IMR-90 (cell line): ENCODE results near the gene SV2C. TPM values are rescaled to one million over a fixed set of nuclear protein-coding genes. Genes with fewer than 3 reads are reported as not detected.

ENCODE experiments used
- ATAC-seq: fragments of 200-7000 bp; cut with Tn5 transposase; 2 replicates; pipeline ENCODE4 v1.9.1; 2020; ENCODE audit warnings: low read depth, mild to moderate bottlenecking, moderate library complexity
- BruUV-seq: library from RNA; stranded (reverse); fragments of 400-500 nt; replicated peaks from 2 replicates; lab custom pipeline; 2021; lab: Mats Ljungman, UMichigan
- CTCF ChIA-PET: fragments of 300-600 bp; formaldehyde crosslinking; extraction: SDS; loops from one replicate; lab custom pipeline; 2021; ENCODE audit warnings: antibody characterized with exemption; lab: Yijun Ruan, JAX
- POLR2A ChIA-PET: fragments of 300-600 bp; sonication (Branson Sonifier 250); formaldehyde crosslinking; loops from one replicate; lab custom pipeline; 2022; ENCODE audit warnings: antibody characterized with exemption; ENCODE audit not compliant: unreplicated experiment; lab: Charles Lee
- DNase-seq: peaks from one replicate; pipeline ENCODE4 v3.0.0; 2013
- H2AFZ ChIP-seq: replicated peaks from 2 replicates; pipeline ENCODE3; 2013; ENCODE audit warnings: low read length, mild to moderate bottlenecking; ENCODE audit not compliant: poor library complexity
- H2AK5ac ChIP-seq: 2 replicates; pipeline ENCODE4 v1.6.1; 2013; ENCODE audit warnings: low read depth, low read length, inconsistent platforms
- H2AK9ac ChIP-seq: replicated peaks from 2 replicates; pipeline ENCODE3; 2013; ENCODE audit warnings: mild to moderate bottlenecking, low read depth, low read length, moderate library complexity; ENCODE audit not compliant: poor library complexity
- H2BK120ac ChIP-seq: 2 replicates; pipeline ENCODE4 v1.6.1; 2013; ENCODE audit warnings: low read depth, low read length, inconsistent platforms
- H2BK15ac ChIP-seq: 3 replicates; pipeline ENCODE4 v1.6.1; 2013; ENCODE audit warnings: low read depth, low read length, inconsistent platforms
- H2BK20ac ChIP-seq: 2 replicates; pipeline ENCODE4 v1.6.1; 2013; ENCODE audit warnings: low read depth, mild to moderate bottlenecking, inconsistent platforms, low read length, moderate library complexity
- H2BK5ac ChIP-seq: 2 replicates; pipeline ENCODE4 v1.6.1; 2013; ENCODE audit warnings: mild to moderate bottlenecking, low read depth, low read length, inconsistent platforms; ENCODE audit not compliant: poor library complexity, severe bottlenecking
- H3K14ac ChIP-seq: replicated peaks from 2 replicates; pipeline ENCODE4 v1.6.1; 2013; ENCODE audit warnings: low read depth, low read length, inconsistent platforms
- H3K18ac ChIP-seq: 2 replicates; pipeline ENCODE4 v1.6.1; 2013; ENCODE audit warnings: low read depth, low read length, control low read depth
- H3K23ac ChIP-seq: 2 replicates; pipeline ENCODE4 v1.6.1; 2013; ENCODE audit warnings: low read depth, low read length, inconsistent platforms
- H3K27ac ChIP-seq: 2 replicates; pipeline ENCODE4 v1.5.1; 2013; ENCODE audit warnings: mild to moderate bottlenecking, control low read depth, low read length; ENCODE audit not compliant: insufficient read depth
- H3K27me3 ChIP-seq: 2 replicates; pipeline ENCODE4 v1.6.1; 2013; ENCODE audit warnings: low read length; ENCODE audit not compliant: control insufficient read depth, insufficient read depth
- H3K36me3 ChIP-seq: 2 replicates; pipeline ENCODE4 v1.6.1; 2013; ENCODE audit warnings: low read length, mixed read lengths; ENCODE audit not compliant: control insufficient read depth, insufficient read depth
- H3K4ac ChIP-seq: 2 replicates; pipeline ENCODE4 v1.6.1; 2013; ENCODE audit warnings: low read depth, low read length, inconsistent platforms
- H3K4me1 ChIP-seq: 2 replicates; pipeline ENCODE4 v1.6.1; 2013; ENCODE audit warnings: low read length, mixed read lengths; ENCODE audit not compliant: control insufficient read depth, insufficient read depth
- H3K4me2 ChIP-seq: 2 replicates; pipeline ENCODE4 v1.6.1; 2013; ENCODE audit warnings: low read depth, mild to moderate bottlenecking, control low read depth, low read length, moderate library complexity
- H3K4me3 ChIP-seq: 2 replicates; pipeline ENCODE4 v1.5.1; 2013; ENCODE audit warnings: low read depth, mild to moderate bottlenecking, control low read depth, low read length, moderate library complexity; ENCODE audit not compliant: insufficient read depth
- H3K56ac ChIP-seq: 2 replicates; pipeline ENCODE4 v1.6.1; 2013; ENCODE audit warnings: low read length, inconsistent platforms; ENCODE audit not compliant: insufficient read depth; ENCODE audit errors: extremely low read depth
- H3K79me1 ChIP-seq, 2 experiments: 2 replicates each; pipeline ENCODE4 v1.6.1; 2013; ENCODE audit warnings: low read length in 2 of 2, inconsistent platforms in 1 of 2, low read depth in 1 of 2
- H3K9ac ChIP-seq: 2 replicates; pipeline ENCODE4 v1.6.1; 2013; ENCODE audit warnings: low read depth, low read length, control low read depth
- H3K9me1 ChIP-seq: 2 replicates; pipeline ENCODE4 v1.6.1; 2013; ENCODE audit warnings: low read length, inconsistent platforms; ENCODE audit not compliant: insufficient read depth
- H3K9me3 ChIP-seq: 2 replicates; pipeline ENCODE4 v1.6.1; 2013; ENCODE audit warnings: low read length; ENCODE audit not compliant: control insufficient read depth, insufficient read depth
- H4K20me1 ChIP-seq: 2 replicates; pipeline ENCODE4 v1.6.1; 2013; ENCODE audit warnings: low read length, inconsistent platforms; ENCODE audit not compliant: insufficient read depth
- H4K5ac ChIP-seq: 2 replicates; pipeline ENCODE4 v1.6.1; 2013; ENCODE audit warnings: mild to moderate bottlenecking, low read depth, low read length, control low read depth
- H4K8ac ChIP-seq, 2 experiments: 2 replicates each; pipeline ENCODE4 v1.6.1; 2013; ENCODE audit warnings: low read depth in 2 of 2, low read length in 2 of 2, control low read depth in 1 of 2, inconsistent platforms in 1 of 2
- H4K91ac ChIP-seq: 2 replicates; pipeline ENCODE4 v1.6.1; 2013; ENCODE audit warnings: low read depth, low read length, inconsistent platforms; ENCODE audit not compliant: insufficient read depth
- BHLHE40 ChIP-seq: fragments of 150-350 bp; IDR thresholded peaks from 2 replicates; pipeline ENCODE4 v1.6.1; 2016; ENCODE audit warnings: mild to moderate bottlenecking, low read depth, low read length
- CEBPB ChIP-seq: IDR thresholded peaks from 2 replicates; pipeline ENCODE4 v1.6.1; 2012; ENCODE audit warnings: low read depth, low read length, improper control_type of control experiment
- CHD1 ChIP-seq: IDR thresholded peaks from 2 replicates; pipeline ENCODE4 v1.6.1; 2012; ENCODE audit warnings: low read depth, low read length, improper control_type of control experiment
- FOS ChIP-seq: fragments of 150-350 bp; IDR thresholded peaks from 2 replicates; pipeline ENCODE4 v1.6.1; 2016; ENCODE audit warnings: low read depth, low read length
- MAFK ChIP-seq: IDR thresholded peaks from 2 replicates; pipeline ENCODE4 v1.6.1; 2012; ENCODE audit warnings: low read depth, low read length, improper control_type of control experiment
- MAZ ChIP-seq: IDR thresholded peaks from 2 replicates; pipeline ENCODE4 v1.6.1; 2012; ENCODE audit warnings: low read depth, mild to moderate bottlenecking, low read length, improper control_type of control experiment, moderate library complexity, borderline replicate concordance
- MXI1 ChIP-seq: IDR thresholded peaks from 2 replicates; pipeline ENCODE4 v1.6.1; 2012; ENCODE audit warnings: low read depth, mild to moderate bottlenecking, low read length, moderate library complexity, borderline replicate concordance
- NFE2L2 ChIP-seq: fragments of 150-350 bp; IDR thresholded peaks from 2 replicates; pipeline ENCODE4 v1.6.1; 2016; ENCODE audit warnings: low read depth, mild to moderate bottlenecking, low read length
- POLR2A ChIP-seq: IDR thresholded peaks from 2 replicates; pipeline ENCODE4 v1.6.1; 2012; ENCODE audit warnings: mild to moderate bottlenecking, low read depth, low read length
- RAD21 ChIP-seq: IDR thresholded peaks from 2 replicates; pipeline ENCODE4 v1.6.1; 2012; ENCODE audit warnings: low read length, improper control_type of control experiment
- RCOR1 ChIP-seq: IDR thresholded peaks from 2 replicates; pipeline ENCODE4 v1.6.1; 2012; ENCODE audit warnings: mild to moderate bottlenecking, low read length, improper control_type of control experiment; ENCODE audit not compliant: insufficient replicate concordance
- RFX5 ChIP-seq: IDR thresholded peaks from 2 replicates; pipeline ENCODE4 v1.8.0; 2012; ENCODE audit warnings: low read depth, mild to moderate bottlenecking, low read length, moderate library complexity
- SMC3 ChIP-seq: fragments of 150-350 bp; IDR thresholded peaks from 2 replicates; pipeline ENCODE4 v1.6.1; 2016; ENCODE audit warnings: low read depth, mild to moderate bottlenecking, antibody characterized with exemption, low read length, moderate library complexity
- WGBS, 2 experiments: methylation state at CpG; one replicate each; pipeline versions ENCODE4 v1.1.5 to v1.1.7; 2013; ENCODE audit warnings: missing lambda C conversion rate in 2 of 2; ENCODE audit not compliant: insufficient read length in 1 of 2; ENCODE audit errors: extremely low coverage in 2 of 2; 5-methylcytosine and 5-hydroxymethylcytosine counted together
- dilution Hi-C: fragments of 300-500 bp; cut with HindIII; formaldehyde crosslinking; loops from one replicate; pipeline ENCODE4 v1.14.3; 2018; ENCODE audit warnings: low sequenced_read_pairs; ENCODE audit not compliant: unreplicated experiment
- in situ Hi-C: fragments of 300-500 bp; cut with MboI; formaldehyde crosslinking; loops from 3 replicates; pipeline ENCODE4 v1.14.3; 2019; ENCODE audit warnings: low sequenced_read_pairs, inconsistent platforms, mixed read lengths
- intact Hi-C: fragments of 100-400 bp; cut with micrococcal nuclease; formaldehyde crosslinking; loops from 2 replicates; pipeline ENCODE4 v1.10.0; 2022
- polyA plus RNA-seq, 3 experiments: library from polyadenylated mRNA; depleted of rRNA; stranded (reverse); fragments of >200 nt; gene quantifications; 2 replicates each; pipeline ENCODE4 v1.2.3, GENCODE V29; 2012; ENCODE audit warnings: low replicate concordance in 1 of 3
- total RNA-seq: library from RNA; depleted of rRNA; stranded (reverse); fragments of >200 nt; gene quantifications from 2 replicates; pipeline ENCODE4 v1.2.3, GENCODE V29; 2012
- TF ChIP-seq, protein P1 (sequence below): fragments of 150-350 bp; IDR thresholded peaks from 2 replicates; pipeline ENCODE4 v1.6.1; 2016; ENCODE audit warnings: low read depth, mild to moderate bottlenecking, low read length, moderate library complexity, borderline replicate concordance
- TF ChIP-seq, protein P2 (sequence below): conservative IDR thresholded peaks from 2 replicates; pipeline ENCODE4 v1.5.1; 2012; ENCODE audit warnings: mild to moderate bottlenecking, low read depth, low read length, improper control_type of control experiment
- TF ChIP-seq, protein P3 (sequence below): fragments of 150-350 bp; IDR thresholded peaks from 2 replicates; pipeline ENCODE4 v1.6.1; 2017; ENCODE audit warnings: mild to moderate bottlenecking, antibody characterized with exemption, low read length, low read depth

The SV2C gene
- total and polyA plus RNA-seq, 2 of the 4 experiments (the other 2 are of a cell fraction): not detected

DNA sequence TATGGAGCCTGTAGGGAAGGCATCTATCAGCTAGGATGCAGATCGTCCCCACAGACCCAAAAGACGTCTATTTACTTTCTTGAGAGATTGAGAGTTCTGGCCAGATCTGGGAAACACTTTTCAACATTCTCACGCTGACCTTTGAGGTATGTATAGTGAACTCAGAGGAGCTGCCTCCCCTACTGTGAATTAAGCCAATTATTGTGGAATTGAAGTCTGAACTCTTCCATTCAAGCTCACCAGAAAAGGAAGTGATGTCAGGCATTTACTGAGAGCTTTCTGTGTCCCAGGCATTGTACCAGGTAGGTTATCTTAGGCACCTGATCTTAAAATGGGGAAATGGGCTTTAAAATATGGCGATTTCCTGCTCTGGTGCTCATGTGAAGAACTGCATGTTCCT lies 136.5 kb downstream of the SV2C start:
- DNase-seq: no peak
- H4K5ac ChIP-seq: no peak overlapping the region
- H2BK5ac ChIP-seq: no peak overlapping the region
- H2AFZ ChIP-seq: no peak overlapping the region
- ChIA-PET CTCF (no interaction called here), POLR2A (interaction anchor here (0.9 kb wide), 1 partner anchor 27 kb away, joined by 10 read pairs; no protein-coding TSS in a partner anchor)
- WGBS, 2 experiments: no CpG with 5 or more reads among the region's 4 CpGs
- no peak overlapping the region for H3K27ac ChIP-seq
- no peak overlapping the region for H3K9ac ChIP-seq
- no peaks in the 10 kb centered on the region for H3K27me3 ChIP-seq
- intact Hi-C loops (no loop called here), dilution Hi-C loops (no loop called here), in situ Hi-C loops (no loop called here)
- no TSS peak for BruUV-seq
- H3K4me3 ChIP-seq: no peak overlapping the region
- no peak overlapping the region for H3K56ac ChIP-seq
- no peaks in the 10 kb centered on the region for H3K9me3 ChIP-seq
- H2AK5ac ChIP-seq: no peak overlapping the region
- H2BK15ac ChIP-seq: no peak overlapping the region
- ATAC-seq: no peak
- H3K23ac ChIP-seq: no peak overlapping the region
- no peak for TF ChIP-seq CHD1
- no peak for TF ChIP-seq NFE2L2
- TF ChIP-seq, protein P1, sequence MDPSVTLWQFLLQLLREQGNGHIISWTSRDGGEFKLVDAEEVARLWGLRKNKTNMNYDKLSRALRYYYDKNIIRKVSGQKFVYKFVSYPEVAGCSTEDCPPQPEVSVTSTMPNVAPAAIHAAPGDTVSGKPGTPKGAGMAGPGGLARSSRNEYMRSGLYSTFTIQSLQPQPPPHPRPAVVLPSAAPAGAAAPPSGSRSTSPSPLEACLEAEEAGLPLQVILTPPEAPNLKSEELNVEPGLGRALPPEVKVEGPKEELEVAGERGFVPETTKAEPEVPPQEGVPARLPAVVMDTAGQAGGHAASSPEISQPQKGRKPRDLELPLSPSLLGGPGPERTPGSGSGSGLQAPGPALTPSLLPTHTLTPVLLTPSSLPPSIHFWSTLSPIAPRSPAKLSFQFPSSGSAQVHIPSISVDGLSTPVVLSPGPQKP: no peak
- TF ChIP-seq MAFK: no peak
- no peak for TF ChIP-seq RCOR1
- TF ChIP-seq, protein P2, sequence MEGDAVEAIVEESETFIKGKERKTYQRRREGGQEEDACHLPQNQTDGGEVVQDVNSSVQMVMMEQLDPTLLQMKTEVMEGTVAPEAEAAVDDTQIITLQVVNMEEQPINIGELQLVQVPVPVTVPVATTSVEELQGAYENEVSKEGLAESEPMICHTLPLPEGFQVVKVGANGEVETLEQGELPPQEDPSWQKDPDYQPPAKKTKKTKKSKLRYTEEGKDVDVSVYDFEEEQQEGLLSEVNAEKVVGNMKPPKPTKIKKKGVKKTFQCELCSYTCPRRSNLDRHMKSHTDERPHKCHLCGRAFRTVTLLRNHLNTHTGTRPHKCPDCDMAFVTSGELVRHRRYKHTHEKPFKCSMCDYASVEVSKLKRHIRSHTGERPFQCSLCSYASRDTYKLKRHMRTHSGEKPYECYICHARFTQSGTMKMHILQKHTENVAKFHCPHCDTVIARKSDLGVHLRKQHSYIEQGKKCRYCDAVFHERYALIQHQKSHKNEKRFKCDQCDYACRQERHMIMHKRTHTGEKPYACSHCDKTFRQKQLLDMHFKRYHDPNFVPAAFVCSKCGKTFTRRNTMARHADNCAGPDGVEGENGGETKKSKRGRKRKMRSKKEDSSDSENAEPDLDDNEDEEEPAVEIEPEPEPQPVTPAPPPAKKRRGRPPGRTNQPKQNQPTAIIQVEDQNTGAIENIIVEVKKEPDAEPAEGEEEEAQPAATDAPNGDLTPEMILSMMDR: no peak
- no peak for TF ChIP-seq POLR2A
- no peak for TF ChIP-seq SMC3
- TF ChIP-seq, protein P3, sequence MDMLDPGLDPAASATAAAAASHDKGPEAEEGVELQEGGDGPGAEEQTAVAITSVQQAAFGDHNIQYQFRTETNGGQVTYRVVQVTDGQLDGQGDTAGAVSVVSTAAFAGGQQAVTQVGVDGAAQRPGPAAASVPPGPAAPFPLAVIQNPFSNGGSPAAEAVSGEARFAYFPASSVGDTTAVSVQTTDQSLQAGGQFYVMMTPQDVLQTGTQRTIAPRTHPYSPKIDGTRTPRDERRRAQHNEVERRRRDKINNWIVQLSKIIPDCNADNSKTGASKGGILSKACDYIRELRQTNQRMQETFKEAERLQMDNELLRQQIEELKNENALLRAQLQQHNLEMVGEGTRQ: no peak
- no peak for TF ChIP-seq RAD21
- no peak for TF ChIP-seq MAZ
- no peak for TF ChIP-seq RFX5
- no peak for TF ChIP-seq CEBPB
- no peak for TF ChIP-seq MXI1
- no peak for TF ChIP-seq FOS
- no peak for TF ChIP-seq BHLHE40
- H2BK120ac ChIP-seq: no peak overlapping the region
- no peak overlapping the region for H2BK20ac ChIP-seq
- no peaks in the 10 kb centered on the region for H3K9me1 ChIP-seq
- no peak overlapping the region for H2AK9ac ChIP-seq
- H3K79me1 ChIP-seq: no peaks in the 10 kb centered on the region
- no peak overlapping the region for H3K4me2 ChIP-seq
- H3K4me1 ChIP-seq: no peaks in the 10 kb centered on the region
- no peaks in the 10 kb centered on the region for H3K36me3 ChIP-seq
- no peak overlapping the region for H3K4ac ChIP-seq
- H3K18ac ChIP-seq: no peak overlapping the region
- no peak overlapping the region for H3K14ac ChIP-seq
- no peak overlapping the region for H4K8ac ChIP-seq
- H4K20me1 ChIP-seq: no peaks in the 10 kb centered on the region
- no peak overlapping the region for H4K91ac ChIP-seq
